GM23338 (cell line): Measurements from ENCODE around the gene SLC48A1. TPM values are rescaled to one million over a fixed set of nuclear protein-coding genes. Genes with fewer than 3 reads are reported as not detected.

ENCODE experiments used
- ATAC-seq: fragments of 200-7000 bp; cut with Tn5 transposase; 3 replicates; pipeline ENCODE4 v1.9.1; 2020
- DNase-seq: peaks from one replicate; pipeline ENCODE4 v3.0.0-alpha.2; 2015; ENCODE audit warnings: low spot score
- H2AFZ ChIP-seq: fragments of 200-600 bp; sonication (generic); 2 replicates; pipeline ENCODE4 v1.8.0; 2016; ENCODE audit warnings: antibody characterized with exemption, mild to moderate bottlenecking, moderate library complexity
- H3F3A ChIP-seq: fragments of 200-600 bp; sonication (generic); replicated peaks from 2 replicates; pipeline ENCODE4 v1.8.0; 2017; ENCODE audit warnings: antibody characterized with exemption, mixed run types, low read depth
- H3K27ac ChIP-seq: fragments of 200-600 bp; sonication (generic); 2 replicates; pipeline ENCODE4 v1.6.1; 2016; ENCODE audit warnings: low read depth
- H3K27me3 ChIP-seq: fragments of 200-600 bp; sonication (generic); 2 replicates; pipeline ENCODE4 v1.8.0; 2016; ENCODE audit warnings: mild to moderate bottlenecking, mixed run types, moderate library complexity; ENCODE audit not compliant: insufficient read depth
- H3K36me3 ChIP-seq: fragments of 200-600 bp; sonication (generic); 2 replicates; pipeline ENCODE4 v1.8.0; 2016; ENCODE audit warnings: mild to moderate bottlenecking; ENCODE audit not compliant: insufficient read depth
- H3K4me1 ChIP-seq: fragments of 200-600 bp; sonication (generic); 2 replicates; pipeline ENCODE4 v1.8.0; 2016; ENCODE audit warnings: mild to moderate bottlenecking, moderate library complexity; ENCODE audit not compliant: insufficient read depth
- H3K4me2 ChIP-seq: fragments of 200-600 bp; sonication (generic); 2 replicates; pipeline ENCODE4 v1.7.1; 2017; ENCODE audit warnings: mixed run types
- H3K4me3 ChIP-seq: fragments of 200-600 bp; sonication (generic); 2 replicates; pipeline ENCODE4 v1.6.1; 2016; ENCODE audit warnings: mixed run types
- H3K79me2 ChIP-seq: fragments of 200-600 bp; sonication (generic); replicated peaks from 2 replicates; pipeline ENCODE4 v1.8.0; 2017; ENCODE audit warnings: mild to moderate bottlenecking; ENCODE audit not compliant: insufficient read depth
- H3K9me2 ChIP-seq: fragments of 200-600 bp; sonication (generic); 2 replicates; pipeline ENCODE4 v1.8.0; 2017; ENCODE audit not compliant: insufficient read depth
- H4K20me1 ChIP-seq: fragments of 200-600 bp; sonication (generic); replicated peaks from 2 replicates; pipeline ENCODE4 v1.8.0; 2017; ENCODE audit warnings: mild to moderate bottlenecking; ENCODE audit not compliant: insufficient read depth
- H3K27ac Mint-ChIP-seq: 2 replicates; pipeline ENCODE4 v1.8.0; 2020; ENCODE audit warnings: inconsistent platforms, mild to moderate bottlenecking, moderate library complexity, mixed read lengths
- H3K27me3 Mint-ChIP-seq: 3 replicates; pipeline ENCODE4 v1.8.0; 2022; ENCODE audit warnings: low read depth, mild to moderate bottlenecking, moderate library complexity, mixed read lengths, inconsistent platforms; ENCODE audit not compliant: insufficient read depth, poor library complexity
- H3K36me3 Mint-ChIP-seq: 3 replicates; pipeline ENCODE4 v1.8.0; 2021; ENCODE audit warnings: low read depth, mild to moderate bottlenecking, inconsistent platforms, moderate library complexity, mixed read lengths
- H3K4me1 Mint-ChIP-seq: 3 replicates; pipeline ENCODE4 v1.8.0; 2020; ENCODE audit warnings: mild to moderate bottlenecking, inconsistent platforms, mixed read lengths
- H3K4me3 Mint-ChIP-seq: 3 replicates; pipeline ENCODE4 v1.8.0; 2021; ENCODE audit warnings: moderate library complexity, mild to moderate bottlenecking, inconsistent platforms, mixed read lengths
- H3K9me3 Mint-ChIP-seq: 3 replicates; pipeline ENCODE4 v1.8.0; 2020; ENCODE audit warnings: moderate library complexity, mild to moderate bottlenecking, inconsistent platforms, mixed read lengths
- CREB1 ChIP-seq: fragments of 250-450 bp; sonication (Bioruptor Pico); IDR thresholded peaks from 2 replicates; pipeline ENCODE4 v1.5.0; 2020; ENCODE audit warnings: low read depth, mild to moderate bottlenecking, moderate library complexity
- CTCF ChIP-seq, 2 experiments: fragments of 200-600 bp in 1 of 2; sonication (generic) in 1 of 2; conservative IDR thresholded peaks; 2 replicates each; pipeline versions ENCODE4 v1.5.1 to v1.6.1; 2016 to 2017; ENCODE audit warnings: antibody characterized with exemption in 2 of 2, low read depth in 2 of 2, mild to moderate bottlenecking in 2 of 2, moderate library complexity in 1 of 2
- ETS1 ChIP-seq: IDR thresholded peaks from 2 replicates; pipeline ENCODE4 v1.6.1; 2016; ENCODE audit warnings: antibody characterized with exemption
- EZH2 ChIP-seq: fragments of 200-600 bp; sonication (generic); IDR thresholded peaks from one replicate; pipeline ENCODE4 v1.8.0; 2017; ENCODE audit warnings: antibody characterized with exemption, mild to moderate bottlenecking, low read depth; ENCODE audit not compliant: unreplicated experiment
- EZH2phosphoT487 ChIP-seq: fragments of 200-600 bp; sonication (generic); IDR thresholded peaks from one replicate; pipeline ENCODE4 v1.8.1; 2018; ENCODE audit warnings: antibody characterized with exemption; ENCODE audit not compliant: unreplicated experiment
- JUNB ChIP-seq: IDR thresholded peaks from one replicate; pipeline ENCODE4 v1.6.1; 2016; ENCODE audit warnings: antibody characterized with exemption; ENCODE audit not compliant: unreplicated experiment
- NANOG ChIP-seq: IDR thresholded peaks from 2 replicates; pipeline ENCODE4 v1.6.1; 2016; ENCODE audit warnings: antibody characterized with exemption, borderline replicate concordance
- POLR2AphosphoS5 ChIP-seq: IDR thresholded peaks from 2 replicates; pipeline ENCODE4 v1.6.1; 2016; ENCODE audit warnings: antibody characterized with exemption, low read depth
- REST ChIP-seq: IDR thresholded peaks from one replicate; pipeline ENCODE4 v1.6.1; 2018; ENCODE audit warnings: antibody characterized with exemption; ENCODE audit not compliant: unreplicated experiment
- STAT1 ChIP-seq: IDR thresholded peaks from one replicate; pipeline ENCODE4 v1.6.1; 2016; ENCODE audit warnings: antibody characterized with exemption; ENCODE audit not compliant: unreplicated experiment
- ZNF114 ChIP-seq: fragments of 250-450 bp; sonication (Bioruptor Pico); IDR thresholded peaks from 2 replicates; pipeline ENCODE4 v1.5.0; 2020; ENCODE audit warnings: mild to moderate bottlenecking, moderate library complexity
- ZNF331 ChIP-seq: fragments of 250-450 bp; sonication (Bioruptor Pico); IDR thresholded peaks from 2 replicates; pipeline ENCODE4 v1.5.0; 2020; ENCODE audit warnings: low read depth, mild to moderate bottlenecking, moderate library complexity
- ZNF462 ChIP-seq: fragments of 250-450 bp; sonication (Bioruptor Pico); IDR thresholded peaks from 2 replicates; pipeline ENCODE4 v1.5.0; 2020; ENCODE audit warnings: mild to moderate bottlenecking, moderate library complexity
- polyA plus RNA-seq: library from polyadenylated mRNA; unstranded; fragments of >200 nt; fragmentation: Nextera tagmentation; extraction: Ambion mirVana; gene quantifications from 2 replicates; pipeline ENCODE4 v1.2.1, GENCODE V29; 2016
- total RNA-seq: library from RNA; depleted of rRNA; stranded (reverse); fragments of >200 nt; shearing (Covaris generic); gene quantifications from 2 replicates; pipeline ENCODE4 v1.2.3, GENCODE V29; 2014

Gene SLC48A1
- total and polyA plus RNA-seq, 2 experiments from 2014 or later = 5.8 to 9.0 TPM

GRCh38 chr12:47734725-47735480, 38.1 kb upstream of the SLC48A1 start:
- H3K27ac ChIP-seq = no peak overlapping the region
- ATAC-seq = peak; percentile 89

More at GRCh38 chr12:47734725-47735480, 38.1 kb upstream of the SLC48A1 start:
- Mint-ChIP-seq H3K4me3 (peak overlapping the region; percentile 27; the same call in 1 of the 3 replicates), H3K9me3 (no peaks in the 10 kb centered on the region), H3K4me1 (peaks cover 23% of the 10 kb centered on the region), H3K27me3 (peaks cover 13% of the 10 kb centered on the region), H3K27ac (peak overlapping the region; percentile 65; the same call in 1 of the 2 replicates), H3K36me3 (no peaks in the 10 kb centered on the region)
- H3K4me1 ChIP-seq = peaks cover 16% of the 10 kb centered on the region; the same call in 1 of the 2 replicates
- H3K4me2 ChIP-seq = peak overlapping the region; percentile 15; the same call in 1 of the 2 replicates
- no peak overlapping the region; the same call in 1 of the 2 replicates for H2AFZ ChIP-seq
- H3K27me3 ChIP-seq = no peaks in the 10 kb centered on the region
- H3F3A ChIP-seq = no peaks in the 10 kb centered on the region
- no peaks in the 10 kb centered on the region for H3K36me3 ChIP-seq
- no peaks in the 10 kb centered on the region for H4K20me1 ChIP-seq
- no peak overlapping the region for H3K4me3 ChIP-seq
- TF ChIP-seq ZNF331 (CRISPR knock-in tag) = no peak
- no peak for TF ChIP-seq ZNF114 (CRISPR knock-in tag)
- TF ChIP-seq ZNF462 (CRISPR knock-in tag) = no peak
- no peak for TF ChIP-seq ETS1
- TF ChIP-seq EZH2phosphoT487 = no peak
- no peak for TF ChIP-seq CTCF (conservative IDR thresholded peaks at IDR 0.05; ENCODE audit: low read depth in 2 of 2)
- no peak for TF ChIP-seq CREB1 (CRISPR knock-in tag)
- TF ChIP-seq JUNB = no peak
- no peak for TF ChIP-seq STAT1
- no peak for TF ChIP-seq POLR2AphosphoS5
- TF ChIP-seq EZH2 = no peak
- TF ChIP-seq NANOG = no peak
- TF ChIP-seq REST = no peak
- peak; percentile 72 for DNase-seq
- no peaks in the 10 kb centered on the region for H3K79me2 ChIP-seq
- no peaks in the 10 kb centered on the region for H3K9me2 ChIP-seq
